B cell (primary cell): ENCODE data around the gene ZEB2.

Experiments
- EZH2 ChIP-seq: IDR thresholded peaks from 2 replicates; pipeline ENCODE4 v1.6.1; 2012; ENCODE audit warnings: borderline replicate concordance, low read depth, mild to moderate bottlenecking, moderate library complexity, low read length; ENCODE audit not compliant: insufficient read depth, poor library complexity, severe bottlenecking
- TF ChIP-seq, protein P1 (sequence below): fragments of 200-600 bp; IDR thresholded peaks from one replicate; pipeline ENCODE4 v1.8.0; 2022; ENCODE audit warnings: antibody characterized with exemption, mild to moderate bottlenecking

DNA sequence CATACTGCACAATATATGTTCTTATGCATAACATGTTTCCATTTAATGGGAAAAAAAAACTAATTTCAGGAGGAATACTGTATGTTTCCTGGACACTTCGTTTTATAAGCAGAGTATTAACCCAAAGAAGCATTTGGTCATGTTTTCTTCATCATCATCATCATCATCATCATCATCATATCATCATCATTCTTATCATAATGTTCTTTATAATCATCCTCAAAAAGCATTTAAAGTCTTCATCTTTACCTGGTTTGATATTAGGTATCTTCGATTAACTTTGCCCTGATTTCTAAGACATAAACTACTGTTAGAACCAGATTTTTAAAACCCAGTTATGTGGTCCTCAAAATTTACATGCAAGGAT is 47.9 kb downstream of the ZEB2 start:
- TF ChIP-seq, protein P1, sequence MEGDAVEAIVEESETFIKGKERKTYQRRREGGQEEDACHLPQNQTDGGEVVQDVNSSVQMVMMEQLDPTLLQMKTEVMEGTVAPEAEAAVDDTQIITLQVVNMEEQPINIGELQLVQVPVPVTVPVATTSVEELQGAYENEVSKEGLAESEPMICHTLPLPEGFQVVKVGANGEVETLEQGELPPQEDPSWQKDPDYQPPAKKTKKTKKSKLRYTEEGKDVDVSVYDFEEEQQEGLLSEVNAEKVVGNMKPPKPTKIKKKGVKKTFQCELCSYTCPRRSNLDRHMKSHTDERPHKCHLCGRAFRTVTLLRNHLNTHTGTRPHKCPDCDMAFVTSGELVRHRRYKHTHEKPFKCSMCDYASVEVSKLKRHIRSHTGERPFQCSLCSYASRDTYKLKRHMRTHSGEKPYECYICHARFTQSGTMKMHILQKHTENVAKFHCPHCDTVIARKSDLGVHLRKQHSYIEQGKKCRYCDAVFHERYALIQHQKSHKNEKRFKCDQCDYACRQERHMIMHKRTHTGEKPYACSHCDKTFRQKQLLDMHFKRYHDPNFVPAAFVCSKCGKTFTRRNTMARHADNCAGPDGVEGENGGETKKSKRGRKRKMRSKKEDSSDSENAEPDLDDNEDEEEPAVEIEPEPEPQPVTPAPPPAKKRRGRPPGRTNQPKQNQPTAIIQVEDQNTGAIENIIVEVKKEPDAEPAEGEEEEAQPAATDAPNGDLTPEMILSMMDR, result no peak
- TF ChIP-seq EZH2, result no peak
